Skeletal muscle satellite cell (primary cell): ENCODE results near the gene KIF12.

Source experiments
- H3K27me3 ChIP-seq: 2 replicates; pipeline ENCODE4 v1.7.0; 2013; ENCODE audit warnings: low read length; ENCODE audit not compliant: control insufficient read depth, insufficient read depth
- H3K36me3 ChIP-seq: 2 replicates; pipeline ENCODE4 v1.7.0; 2013; ENCODE audit warnings: mild to moderate bottlenecking, control low read depth, low read length; ENCODE audit not compliant: insufficient read depth
- H3K4me1 ChIP-seq: 2 replicates; pipeline ENCODE4 v1.7.0; 2013; ENCODE audit warnings: low read length; ENCODE audit not compliant: control insufficient read depth, insufficient read depth
- H3K4me2 ChIP-seq: 2 replicates; pipeline ENCODE4 v1.7.0; 2013; ENCODE audit warnings: mild to moderate bottlenecking, low read length
- H3K4me3 ChIP-seq: 2 replicates; pipeline ENCODE4 v1.7.0; 2013; ENCODE audit warnings: low read length
- H3K9ac ChIP-seq: 2 replicates; pipeline ENCODE4 v1.7.0; 2013; ENCODE audit warnings: mild to moderate bottlenecking, low read depth, low read length, moderate library complexity
- H3K9me3 ChIP-seq: replicated peaks from 2 replicates; pipeline ENCODE4 v1.7.0; 2013; ENCODE audit warnings: mild to moderate bottlenecking, control low read depth, low read length

Gene KIF12

GRCh38 chr9:114098021-114098935 lies 814 bp downstream of the KIF12 start:
- H3K4me2 ChIP-seq: peak overlapping the region; percentile 69
- peak overlapping the region; percentile 51 for H3K4me3 ChIP-seq
- H3K9me3 ChIP-seq: no peaks in the 10 kb centered on the region
- no peaks in the 10 kb centered on the region for H3K36me3 ChIP-seq
- H3K27me3 ChIP-seq: peaks cover 50% of the 10 kb centered on the region
- peaks cover 4% of the 10 kb centered on the region for H3K4me1 ChIP-seq
- no peak overlapping the region for H3K9ac ChIP-seq

GRCh38 chr9:114097613-114098020 lies 1.5 kb downstream of the KIF12 start:
- Histone ChIP-seq H3K9ac (no peak overlapping the region), H3K9me3 (no peaks in the 10 kb centered on the region), H3K4me1 (peaks cover 4% of the 10 kb centered on the region), H3K27me3 (peaks cover 52% of the 10 kb centered on the region), H3K36me3 (no peaks in the 10 kb centered on the region), H3K4me3 (no peak overlapping the region), H3K4me2 (peak overlapping the region; percentile 69)

GRCh38 chr9:114096866-114097612 lies 2.1 kb downstream of the KIF12 start:
- peaks cover 52% of the 10 kb centered on the region for H3K27me3 ChIP-seq

GRCh38 chr9:114096041-114096511 lies 3.0 kb downstream of the KIF12 start:
- Histone ChIP-seq H3K36me3 (no peaks in the 10 kb centered on the region), H3K9ac (no peak overlapping the region), H3K4me1 (peaks cover 4% of the 10 kb centered on the region), H3K4me3 (no peak overlapping the region), H3K4me2 (no peak overlapping the region), H3K9me3 (no peaks in the 10 kb centered on the region), H3K27me3 (peaks cover 52% of the 10 kb centered on the region)

More at GRCh38 chr9:114096866-114097612, 2.1 kb downstream of the KIF12 start:
- Histone ChIP-seq H3K36me3 (no peaks in the 10 kb centered on the region), H3K9ac (no peak overlapping the region), H3K4me1 (peaks cover 4% of the 10 kb centered on the region), H3K9me3 (no peaks in the 10 kb centered on the region), H3K4me3 (no peak overlapping the region), H3K4me2 (no peak overlapping the region)

- no peaks in the 10 kb centered on the region for H3K36me3 ChIP-seq
Observed at GRCh38 chr9:114094971-114095370, 4.1 kb downstream of the KIF12 start.

GRCh38 chr9:114093761-114094505 lies 5.2 kb downstream of the KIF12 start:
- no peaks in the 10 kb centered on the region for H3K9me3 ChIP-seq
- H3K36me3 ChIP-seq: no peaks in the 10 kb centered on the region
- no peak overlapping the region for H3K9ac ChIP-seq
- peaks cover 38% of the 10 kb centered on the region for H3K27me3 ChIP-seq
- H3K4me1 ChIP-seq: peaks cover 4% of the 10 kb centered on the region
- H3K4me3 ChIP-seq: no peak overlapping the region
- no peak overlapping the region for H3K4me2 ChIP-seq

More at GRCh38 chr9:114094971-114095370, 4.1 kb downstream of the KIF12 start:
- Histone ChIP-seq H3K4me2 (no peak overlapping the region), H3K4me3 (no peak overlapping the region), H3K27me3 (peaks cover 41% of the 10 kb centered on the region), H3K9me3 (no peaks in the 10 kb centered on the region), H3K4me1 (peaks cover 4% of the 10 kb centered on the region), H3K9ac (no peak overlapping the region)

GRCh38 chr9:114093031-114093471 lies 6.0 kb downstream of the KIF12 start:
- Histone ChIP-seq H3K4me2 (no peak overlapping the region), H3K9me3 (no peaks in the 10 kb centered on the region), H3K36me3 (no peaks in the 10 kb centered on the region), H3K27me3 (peaks cover 42% of the 10 kb centered on the region), H3K4me1 (peaks cover 4% of the 10 kb centered on the region), H3K4me3 (no peak overlapping the region), H3K9ac (no peak overlapping the region)

- Histone ChIP-seq H3K4me2 (no peak overlapping the region), H3K36me3 (no peaks in the 10 kb centered on the region), H3K9ac (no peak overlapping the region), H3K9me3 (no peaks in the 10 kb centered on the region), H3K27me3 (peaks cover 42% of the 10 kb centered on the region), H3K4me1 (no peaks in the 10 kb centered on the region), H3K4me3 (no peak overlapping the region)
Observed at GRCh38 chr9:114092336-114092735, 6.8 kb downstream of the KIF12 start.

GRCh38 chr9:114091711-114092110 lies 7.4 kb downstream of the KIF12 start:
- Histone ChIP-seq H3K9ac (no peak overlapping the region), H3K36me3 (no peaks in the 10 kb centered on the region), H3K9me3 (no peaks in the 10 kb centered on the region), H3K4me1 (no peaks in the 10 kb centered on the region), H3K4me3 (no peak overlapping the region), H3K4me2 (no peak overlapping the region), H3K27me3 (peaks cover 42% of the 10 kb centered on the region)

- H3K4me1 ChIP-seq: no peaks in the 10 kb centered on the region
- H3K4me2 ChIP-seq: no peak overlapping the region
- H3K9me3 ChIP-seq: no peaks in the 10 kb centered on the region
- no peaks in the 10 kb centered on the region for H3K36me3 ChIP-seq
- H3K9ac ChIP-seq: no peak overlapping the region
- H3K4me3 ChIP-seq: no peak overlapping the region
- H3K27me3 ChIP-seq: peaks cover 42% of the 10 kb centered on the region
Observed at GRCh38 chr9:114090798-114091197, 8.3 kb downstream of the KIF12 start.
